A549 (cell line): ENCODE data around the gene FADS3. TPM values are rescaled to one million over a fixed set of nuclear protein-coding genes. Genes with fewer than 3 reads are reported as not detected.

ENCODE experiments used
- ATAC-seq, 2 experiments: fragments of 200-7000 bp in 1 of 2; fragments of >200 bp in 1 of 2; cut with Nextera tagmentation in 1 of 2; cut with Tn5 transposase in 1 of 2; 3 replicates each; pipeline versions ENCODE4 v1.8.0 to v1.9.1; 2018 to 2020; ENCODE audit warnings: mild to moderate bottlenecking in 1 of 2, moderate library complexity in 1 of 2
- CTCF ChIA-PET: fragments of 300-600 bp; sonication (Branson Sonifier 250); formaldehyde crosslinking; extraction: SDS; loops from one replicate; lab custom pipeline; 2021; ENCODE audit warnings: antibody characterized with exemption, inconsistent platforms; lab: Yijun Ruan, JAX
- POLR2A ChIA-PET: fragments of 350-600 bp; formaldehyde crosslinking; extraction: SDS; loops from one replicate; lab custom pipeline; 2021; ENCODE audit warnings: antibody characterized with exemption, inconsistent platforms; lab: Yijun Ruan, JAX
- DNase-seq, 2 experiments: peaks; one replicate each; pipeline versions ENCODE4 v3.0.0 to v3.0.0-alpha.2; 2011 to 2016; ENCODE audit warnings: low read depth in 1 of 2, low spot score in 1 of 2
- FAIRE-seq: peaks from 2 replicates; lab custom pipeline; 2011; peaks lifted over from hg19 to GRCh38; lab: Jason Lieb, UNC
- H3K27ac ChIP-seq, 2 experiments: fragments of >200 bp; sonication (Bioruptor Twin); formaldehyde crosslinking; 3 replicates each; pipeline ENCODE4 v1.5.1; 2016 to 2017
- H3K4me1 ChIP-seq: fragments of >200 bp; sonication (Bioruptor Twin); formaldehyde crosslinking; 3 replicates; pipeline ENCODE4 v1.6.1; 2016
- H3K4me2 ChIP-seq: fragments of >200 bp; sonication (Bioruptor Twin); formaldehyde crosslinking; 3 replicates; pipeline ENCODE4 v1.6.1; 2016
- H3K4me3 ChIP-seq: fragments of >200 bp; sonication (Bioruptor Twin); formaldehyde crosslinking; 3 replicates; pipeline ENCODE4 v1.5.1; 2016
- H3K9me3 ChIP-seq: fragments of >200 bp; sonication (Bioruptor Twin); formaldehyde crosslinking; 3 replicates; pipeline ENCODE4 v1.6.1; 2016
- CEBPB ChIP-seq, 2 experiments: fragments of >200 bp in 1 of 2; sonication (Bioruptor Twin) in 1 of 2; formaldehyde crosslinking in 1 of 2; IDR thresholded peaks; 2 replicates each; pipeline ENCODE4 v1.6.1; 2012 to 2016
- CHD2 ChIP-seq: fragments of 150-350 bp; IDR thresholded peaks from 2 replicates; pipeline ENCODE4 v1.6.1; 2014; ENCODE audit warnings: low read length; ENCODE audit not compliant: partially characterized antibody
- CTCF ChIP-seq: fragments of >200 bp; sonication (Bioruptor Twin); formaldehyde crosslinking; IDR thresholded peaks from 3 replicates; pipeline ENCODE4 v1.5.1; 2016
- FOSL2 ChIP-seq, 2 experiments: fragments of 450-650 bp in 1 of 2; fragments of >200 bp in 1 of 2; sonication (Bioruptor Twin) in 1 of 2; formaldehyde crosslinking; IDR thresholded peaks; 2 replicates each; pipeline versions ENCODE4 v1.5.0 to v1.6.1; 2016 to 2020; ENCODE audit warnings: mild to moderate bottlenecking in 1 of 2, moderate library complexity in 1 of 2
- HEYL ChIP-seq: fragments of 250-450 bp; sonication (Bioruptor Pico); IDR thresholded peaks from 2 replicates; pipeline ENCODE4 v1.8.0; 2021; ENCODE audit warnings: mild to moderate bottlenecking, moderate library complexity
- HOXA7 ChIP-seq: fragments of 250-450 bp; sonication (Bioruptor Pico); IDR thresholded peaks from 2 replicates; pipeline ENCODE4 v1.5.0; 2020; ENCODE audit warnings: mild to moderate bottlenecking, moderate library complexity
- JUN ChIP-seq, 2 experiments: fragments of >200 bp; sonication (Bioruptor Twin); formaldehyde crosslinking; IDR thresholded peaks; 2 replicates in 1 of 2; 3 replicates in 1 of 2; pipeline ENCODE4 v1.6.1; 2016 to 2017
- JUNB ChIP-seq: fragments of >200 bp; sonication (Bioruptor Twin); formaldehyde crosslinking; IDR thresholded peaks from 2 replicates; pipeline ENCODE4 v1.6.1; 2016
- KDM1A ChIP-seq: fragments of 200-600 bp; sonication (generic); IDR thresholded peaks from 2 replicates; pipeline ENCODE4 v1.6.1; 2016; ENCODE audit warnings: low read depth, mild to moderate bottlenecking
- MAZ ChIP-seq: fragments of 150-350 bp; IDR thresholded peaks from 2 replicates; pipeline ENCODE4 v1.6.1; 2014; ENCODE audit warnings: antibody characterized with exemption, low read depth, low read length, borderline replicate concordance
- MYC ChIP-seq: IDR thresholded peaks from 2 replicates; pipeline ENCODE4 v1.6.1; 2012; ENCODE audit warnings: mild to moderate bottlenecking, inconsistent platforms, low read length, improper control_type of control experiment, borderline replicate concordance
- NFE2L2 ChIP-seq: fragments of 150-350 bp; conservative IDR thresholded peaks from 2 replicates; pipeline ENCODE4 v1.6.1; 2014; ENCODE audit warnings: low read length
- NPAS2 ChIP-seq: fragments of 250-450 bp; sonication (Bioruptor Pico); IDR thresholded peaks from 2 replicates; pipeline ENCODE4 v1.8.0; 2022; ENCODE audit warnings: mild to moderate bottlenecking, moderate library complexity, borderline replicate concordance
- NR3C1 ChIP-seq: fragments of >200 bp; sonication (Bioruptor Twin); formaldehyde crosslinking; IDR thresholded peaks from 3 replicates; pipeline ENCODE4 v1.6.1; 2017
- PBX3 ChIP-seq: IDR thresholded peaks from 2 replicates; pipeline ENCODE4 v1.6.1; 2012
- PHF8 ChIP-seq: fragments of 200-600 bp; sonication (generic); IDR thresholded peaks from 2 replicates; pipeline ENCODE4 v1.6.1; 2016; ENCODE audit warnings: low read depth, mild to moderate bottlenecking, antibody characterized with exemption, moderate library complexity, borderline replicate concordance
- POLR2AphosphoS2 ChIP-seq: conservative IDR thresholded peaks from 2 replicates; pipeline ENCODE4 v1.6.1; 2012; ENCODE audit warnings: low read length, improper control_type of control experiment, inconsistent platforms
- RCOR1 ChIP-seq: fragments of 150-350 bp; IDR thresholded peaks from 2 replicates; pipeline ENCODE4 v1.6.1; 2014; ENCODE audit warnings: antibody characterized with exemption, low read length, low read depth
- RNF2 ChIP-seq: fragments of 200-600 bp; sonication (generic); IDR thresholded peaks from 2 replicates; pipeline ENCODE4 v1.6.1; 2016; ENCODE audit warnings: low read depth, mild to moderate bottlenecking, antibody characterized with exemption, moderate library complexity, borderline replicate concordance
- ZFP36 ChIP-seq: fragments of 450-650 bp; IDR thresholded peaks from 2 replicates; pipeline ENCODE4 v1.6.1; 2014; ENCODE audit warnings: borderline replicate concordance; ENCODE audit not compliant: partially characterized antibody
- WGBS: methylation state at CpG from one replicate; pipeline ENCODE4 v1.1.6; 2017; ENCODE audit errors: missing lambda C conversion rate; 5-methylcytosine and 5-hydroxymethylcytosine counted together
- polyA plus RNA-seq, 4 experiments: library from polyadenylated mRNA; depleted of rRNA in 3 of 4; stranded (reverse); fragments of >200 nt; fragmentation: RNase III in 1 of 4; extraction: RNeasy Plus Mini Kit Qiagen cat#74134 plus additional on column Dnase treatment in 1 of 4; gene quantifications; 2 replicates in 3 of 4; 3 replicates in 1 of 4; pipeline ENCODE4 v1.2.3, GENCODE V29; 2011 to 2017
- TF ChIP-seq, protein P1 (sequence below): fragments of 150-350 bp; IDR thresholded peaks from 2 replicates; pipeline ENCODE4 v1.6.1; 2014; ENCODE audit warnings: low read depth, mild to moderate bottlenecking, low read length
- TF ChIP-seq, protein P2 (sequence below): fragments of 450-650 bp; IDR thresholded peaks from 2 replicates; pipeline ENCODE4 v1.6.1; 2014; ENCODE audit warnings: antibody characterized with exemption

Gene FADS3
- polyA plus RNA-seq, 2 of the 4 experiments (the other 2 are of a cell fraction) = 17.5 to 36.3 TPM

DNA sequence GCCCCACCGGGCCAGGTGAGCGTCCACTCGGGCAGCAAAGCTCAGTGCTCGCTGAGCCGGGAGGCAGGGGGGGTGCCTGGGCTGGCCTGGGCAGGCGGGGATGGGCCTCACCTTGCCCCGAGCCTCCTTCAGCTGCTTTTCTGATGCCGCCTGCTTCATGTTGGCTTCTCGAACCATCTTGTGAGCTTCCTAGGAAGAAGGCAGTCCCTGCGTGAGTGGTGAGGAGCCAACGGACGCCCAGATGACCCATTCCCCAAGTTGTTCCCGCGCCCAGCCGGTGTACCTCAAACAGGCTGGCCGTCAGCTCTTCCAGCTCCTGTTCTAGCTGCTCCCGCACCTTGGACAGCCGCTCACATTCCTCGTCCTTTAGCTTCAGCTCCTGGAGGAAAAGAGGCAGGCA, 15.9 kb upstream of the FADS3 start:
- CTCF ChIA-PET = interaction anchor here (0.8 to 19.8 kb wide), 8 partner anchors 8 to 201 kb away, joined by 3 to 565 read pairs (median 6); partner anchors contain the start of gene BEST1
- ATAC-seq (no peak), FAIRE-seq (no peak), DNase-seq (no peak)
- TF ChIP-seq CTCF (no peak), FOSL2 (IDR thresholded peaks at IDR 0.05) (no peak), FOSL2 (CRISPR knock-in tag; IDR thresholded peaks at IDR 0.05) (no peak), NR3C1 (no peak), CEBPB (IDR thresholded peaks at IDR 0.05) (no peak), HEYL (CRISPR knock-in tag) (no peak), RCOR1 (no peak), RNF2 (no peak), NFE2L2 (no peak), NPAS2 (CRISPR knock-in tag) (no peak), MAZ (no peak), KDM1A (no peak), POLR2AphosphoS2 (no peak), JUNB (no peak), MYC (no peak), HOXA7 (CRISPR knock-in tag) (no peak), JUN (IDR thresholded peaks at IDR 0.05) (no peak), CHD2 (no peak)
- TF ChIP-seq, protein P1, sequence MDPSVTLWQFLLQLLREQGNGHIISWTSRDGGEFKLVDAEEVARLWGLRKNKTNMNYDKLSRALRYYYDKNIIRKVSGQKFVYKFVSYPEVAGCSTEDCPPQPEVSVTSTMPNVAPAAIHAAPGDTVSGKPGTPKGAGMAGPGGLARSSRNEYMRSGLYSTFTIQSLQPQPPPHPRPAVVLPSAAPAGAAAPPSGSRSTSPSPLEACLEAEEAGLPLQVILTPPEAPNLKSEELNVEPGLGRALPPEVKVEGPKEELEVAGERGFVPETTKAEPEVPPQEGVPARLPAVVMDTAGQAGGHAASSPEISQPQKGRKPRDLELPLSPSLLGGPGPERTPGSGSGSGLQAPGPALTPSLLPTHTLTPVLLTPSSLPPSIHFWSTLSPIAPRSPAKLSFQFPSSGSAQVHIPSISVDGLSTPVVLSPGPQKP = no peak
- H3K4me1 ChIP-seq = no peaks in the 10 kb centered on the region
- POLR2A ChIA-PET = no interaction called here
- 88% methylated on average over 19 of the region's 19 CpGs for WGBS
- no peaks in the 10 kb centered on the region for H3K9me3 ChIP-seq
- no peak overlapping the region for H3K4me2 ChIP-seq
- no peak overlapping the region for H3K27ac ChIP-seq
- no peak overlapping the region for H3K4me3 ChIP-seq

DNA sequence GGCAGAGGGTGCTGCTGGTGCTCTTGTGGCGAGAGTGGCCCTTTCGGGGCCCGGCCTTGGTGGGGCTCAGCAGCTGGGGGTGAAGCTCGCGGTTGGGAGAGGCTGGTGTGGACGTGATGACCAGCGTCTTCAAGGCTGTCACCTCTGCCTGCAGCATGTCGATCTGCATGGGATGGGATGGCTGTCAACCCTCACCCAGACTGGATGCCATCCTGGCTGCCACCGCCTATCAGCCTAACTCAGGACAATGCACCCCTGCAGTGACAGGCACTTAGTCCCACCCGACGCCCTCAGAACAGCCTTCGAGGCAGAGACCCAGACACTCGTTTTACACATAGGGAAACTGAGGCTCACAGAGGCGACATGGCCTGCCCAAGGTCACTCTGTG, 15.2 kb upstream of the FADS3 start:
- Histone ChIP-seq H3K9me3 (no peaks in the 10 kb centered on the region), H3K27ac (no peak overlapping the region), H3K4me1 (no peaks in the 10 kb centered on the region), H3K4me2 (no peak overlapping the region), H3K4me3 (no peak overlapping the region)
- no peak for ATAC-seq
- no peak for DNase-seq
- TF ChIP-seq PHF8 = no peak
- TF ChIP-seq, protein P2, sequence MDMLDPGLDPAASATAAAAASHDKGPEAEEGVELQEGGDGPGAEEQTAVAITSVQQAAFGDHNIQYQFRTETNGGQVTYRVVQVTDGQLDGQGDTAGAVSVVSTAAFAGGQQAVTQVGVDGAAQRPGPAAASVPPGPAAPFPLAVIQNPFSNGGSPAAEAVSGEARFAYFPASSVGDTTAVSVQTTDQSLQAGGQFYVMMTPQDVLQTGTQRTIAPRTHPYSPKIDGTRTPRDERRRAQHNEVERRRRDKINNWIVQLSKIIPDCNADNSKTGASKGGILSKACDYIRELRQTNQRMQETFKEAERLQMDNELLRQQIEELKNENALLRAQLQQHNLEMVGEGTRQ = no peak
- no peak for TF ChIP-seq ZFP36
- TF ChIP-seq PBX3 = no peak
- ChIA-PET CTCF (interaction anchor here (1.2 to 19.8 kb wide), 5 partner anchors 7 to 175 kb away, joined by 4 to 565 read pairs (median 198); partner anchors contain the start of gene BEST1), POLR2A (no interaction called here)
- 76% methylated on average over 14 of the region's 14 CpGs for WGBS
- no peak for FAIRE-seq
